ENCODE results near the gene PEX11B. TPM values are rescaled to one million over a fixed set of nuclear protein-coding genes. Genes with fewer than 3 reads are reported as not detected.

PEX11B gene
- total and polyA plus RNA-seq, 2 of the 4 experiments (the other 2 are of a cell fraction): 15.4 to 24.3 TPM

GRCh38 chr1:145884675-145885074 is 33.8 kb downstream of the PEX11B start:
- no peak overlapping the region for H2BK120ac ChIP-seq (ENCODE audit: low read depth, low read length)
- H3K23ac ChIP-seq (ENCODE audit: low read depth, low read length): 0 out of 2 replicates have a peak overlapping the region, but pooled peaks have one; percentile 3
- intact Hi-C loops (cut with micrococcal nuclease) (no loop called here), in situ Hi-C loops (cut with MboI; ENCODE audit: low sequenced_read_pairs) (no loop called here), dilution Hi-C loops (cut with HindIII; ENCODE audit: low sequenced_read_pairs, unreplicated experiment) (no loop called here)
- H3K56ac ChIP-seq (ENCODE audit: extremely low read depth, insufficient read depth, low read length): no peak overlapping the region
- no peak overlapping the region for H3K4me2 ChIP-seq (ENCODE audit: low read depth, low read length)
- no peaks in the 10 kb centered on the region for H4K20me1 ChIP-seq (ENCODE audit: insufficient read depth, low read length)
- ChIA-PET POLR2A (ENCODE audit: unreplicated experiment) (interaction anchor here (0.8 kb wide), 1 partner anchor 26 kb away, joined by 5 read pairs; no protein-coding TSS in a partner anchor), CTCF (no interaction called here)
- no peak overlapping the region for H2BK20ac ChIP-seq (ENCODE audit: low read depth, low read length)
- 0 out of 2 replicates have a peak, but pooled peaks cover 3% of the 10 kb centered on the region for H3K4me1 ChIP-seq (ENCODE audit: control insufficient read depth, insufficient read depth, low read length)
- H4K8ac ChIP-seq (ENCODE audit: low read depth in 2 of 2, low read length in 2 of 2): no peak overlapping the region
- no peak overlapping the region for H2AK5ac ChIP-seq (ENCODE audit: low read depth, low read length)
- H3K27ac ChIP-seq (ENCODE audit: insufficient read depth, low read length): no peak overlapping the region
- H2AK9ac ChIP-seq (replicated peaks; ENCODE audit: low read depth, low read length, poor library complexity): no peak overlapping the region
- no peak overlapping the region for H3K4ac ChIP-seq (ENCODE audit: low read depth, low read length)
- WGBS, 2 experiments (ENCODE audit: extremely low coverage in 2 of 2, insufficient read length in 1 of 2): 60% methylated on average over 1 of the region's 1 CpG; no CpG with 5 or more reads in 1 of the 2 experiments
- TF ChIP-seq MAZ (IDR thresholded peaks at IDR 0.05; ENCODE audit: borderline replicate concordance, low read depth, low read length) (no peak), MAFK (IDR thresholded peaks at IDR 0.05; ENCODE audit: low read depth, low read length) (no peak), ELK1 (IDR thresholded peaks at IDR 0.05; ENCODE audit: borderline replicate concordance, low read depth, low read length) (no peak), CTCF (conservative IDR thresholded peaks at IDR 0.05; ENCODE audit: low read depth, low read length) (no peak)
- no TSS peak for BruUV-seq (replicated peaks)
- H4K91ac ChIP-seq (ENCODE audit: insufficient read depth, low read depth, low read length): no peak overlapping the region
- H3K79me1 ChIP-seq (ENCODE audit: low read depth in 1 of 2, low read length in 2 of 2): no peaks in the 10 kb centered on the region
- H3K9me3 ChIP-seq (ENCODE audit: control insufficient read depth, insufficient read depth, low read length): no peaks in the 10 kb centered on the region
- H3K18ac ChIP-seq (ENCODE audit: low read depth, low read length): no peak overlapping the region
- peak overlapping the region; percentile 45 for H2AFZ ChIP-seq (replicated peaks; ENCODE audit: low read length, poor library complexity)
- 0 out of 2 replicates have a peak, but pooled peaks cover 3% of the 10 kb centered on the region for H3K9me1 ChIP-seq (ENCODE audit: insufficient read depth, low read length)
- DNase-seq (peak; percentile 65), ATAC-seq (ENCODE audit: low read depth) (no peak)
- H4K5ac ChIP-seq (ENCODE audit: low read depth, low read length): no peak overlapping the region
- no peak overlapping the region for H2BK5ac ChIP-seq (ENCODE audit: low read depth, low read length, poor library complexity, severe bottlenecking)
- no peak overlapping the region for H3K9ac ChIP-seq (ENCODE audit: low read depth, low read length)
- no peak overlapping the region for H2BK15ac ChIP-seq (ENCODE audit: low read depth, low read length)
- H3K4me3 ChIP-seq (ENCODE audit: insufficient read depth, low read depth, low read length): no peak overlapping the region
- no peak overlapping the region for H3K14ac ChIP-seq (replicated peaks; ENCODE audit: low read depth, low read length)
- H3K27me3 ChIP-seq (ENCODE audit: control insufficient read depth, insufficient read depth, low read length): peaks cover 5% of the 10 kb centered on the region; the same call in 1 of the 2 replicates
- no peaks in the 10 kb centered on the region for H3K36me3 ChIP-seq (ENCODE audit: control insufficient read depth, insufficient read depth, low read length)

Measured in IMR-90 (cell line).